ENCODE measurements around the gene KIF6.
A peak's percentile ranks its signal among the peaks of the same experiment; 100 is the strongest.

KIF6 gene

DNA sequence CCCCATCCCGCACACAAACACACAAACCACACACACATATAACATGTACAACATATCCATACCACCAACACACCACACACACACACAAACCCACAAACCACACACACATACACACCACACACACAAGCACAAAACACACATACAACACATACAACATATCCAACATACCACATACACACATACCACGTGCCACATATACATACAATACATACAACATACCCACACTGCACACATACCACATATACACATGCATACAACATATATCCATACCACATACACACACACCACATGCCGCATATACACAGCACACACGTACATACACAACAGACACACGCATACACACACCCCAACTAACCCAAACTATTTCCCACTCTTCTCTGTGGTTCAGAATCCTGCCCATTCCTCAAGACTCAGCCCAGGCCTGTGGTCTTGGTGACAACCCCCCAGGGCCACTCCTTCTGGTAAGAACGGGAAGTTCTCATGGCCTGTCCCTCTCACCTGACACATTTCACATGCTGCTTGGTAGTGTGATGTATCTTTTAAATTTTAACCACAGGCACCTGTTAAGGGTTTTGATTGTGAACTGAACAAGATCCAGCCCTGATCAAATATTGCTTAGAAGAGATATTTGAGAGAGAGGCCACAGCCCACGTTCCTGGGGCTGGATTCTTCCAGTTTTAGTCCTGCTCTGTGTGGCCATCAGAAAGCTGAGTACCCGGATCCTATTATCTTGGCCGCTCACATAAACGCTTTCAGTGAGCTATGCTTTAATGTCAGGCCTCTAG lies 346.8 kb downstream of the KIF6 start:
- no peak for DNase-seq (ENCODE audit: low read depth)

DNA sequence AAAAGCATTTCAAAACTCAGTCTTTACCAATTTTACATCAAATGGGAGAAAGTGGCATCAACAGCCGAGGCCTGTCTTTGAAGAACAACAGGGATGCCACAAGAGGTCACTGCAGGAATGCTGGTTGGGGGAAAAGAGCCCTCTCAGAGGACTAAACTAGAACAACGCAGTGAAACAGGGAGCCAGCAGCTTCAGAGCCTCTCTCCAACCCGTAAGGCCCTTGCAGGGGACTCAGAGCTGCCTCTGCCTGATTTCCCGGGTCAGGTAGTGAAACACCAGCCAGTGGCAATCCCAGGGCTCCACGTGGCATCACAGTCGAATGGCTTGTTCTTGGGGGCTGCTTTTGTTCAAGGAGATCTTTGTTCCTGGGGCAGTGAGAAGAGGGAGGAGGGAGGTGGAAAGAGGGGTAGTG lies 347.7 kb downstream of the KIF6 start:
- DNase-seq (ENCODE audit: low read depth) = no peak

DNA sequence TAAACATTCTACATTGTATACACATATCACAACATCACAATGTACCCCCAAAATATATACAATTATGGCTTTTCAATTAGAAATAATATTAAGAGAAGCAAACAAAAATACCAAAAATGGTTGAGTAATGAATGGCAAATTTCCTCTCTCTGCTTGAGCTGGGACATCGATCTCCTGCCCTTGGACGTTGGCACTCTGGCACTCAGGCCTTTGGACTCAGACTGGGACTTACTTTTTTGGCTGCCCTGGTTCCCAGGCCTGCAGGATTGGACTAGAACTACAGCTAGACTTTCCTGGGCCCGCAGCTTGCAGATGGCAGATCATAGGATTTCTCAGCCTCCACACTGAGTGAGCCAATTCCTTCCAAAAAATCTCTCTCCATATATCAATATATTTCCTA lies 349.8 kb downstream of the KIF6 start:
- no peak for DNase-seq (ENCODE audit: low read depth)

DNA sequence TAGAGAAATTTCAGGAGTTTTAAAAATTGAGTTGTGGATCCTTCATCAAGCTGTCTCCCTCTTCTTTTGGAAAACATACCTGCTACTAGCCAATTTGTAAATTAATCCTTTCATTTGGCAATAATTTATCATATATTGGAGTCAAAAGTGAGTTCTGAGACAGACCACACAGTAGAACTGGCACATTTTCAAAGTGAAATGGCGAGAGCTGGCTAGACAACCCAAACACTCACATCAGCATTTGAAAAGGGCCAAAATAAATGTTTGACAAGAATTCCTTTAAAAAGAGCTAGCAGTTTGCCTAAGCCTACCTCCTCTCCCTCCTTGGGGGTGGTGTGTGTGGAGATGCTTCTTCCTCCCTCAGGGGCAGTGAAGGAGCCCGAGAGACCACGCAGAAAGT lies 354.8 kb downstream of the KIF6 start:
- no peak for DNase-seq (ENCODE audit: low read depth)

DNA sequence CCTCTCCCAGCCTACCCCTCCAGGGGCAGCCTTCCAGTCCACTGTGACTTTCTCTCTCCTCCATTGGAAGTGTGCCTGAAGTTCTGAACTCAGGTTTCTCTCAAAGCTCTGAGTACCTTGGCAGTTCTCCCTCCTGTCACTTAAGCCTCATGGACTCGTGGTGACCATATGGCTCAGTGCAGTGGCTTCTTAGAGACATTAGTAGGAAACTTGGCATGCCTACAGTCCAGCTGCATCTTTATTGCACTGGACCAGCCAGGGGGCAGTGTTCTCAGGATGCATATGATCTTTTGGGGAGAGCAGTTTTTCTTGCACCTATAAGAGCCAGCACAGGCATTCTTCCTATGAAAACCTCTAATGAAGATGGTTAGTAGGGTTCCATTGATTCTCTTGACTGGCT lies 355.2 kb downstream of the KIF6 start:
- no peak for DNase-seq (ENCODE audit: low read depth)

DNA sequence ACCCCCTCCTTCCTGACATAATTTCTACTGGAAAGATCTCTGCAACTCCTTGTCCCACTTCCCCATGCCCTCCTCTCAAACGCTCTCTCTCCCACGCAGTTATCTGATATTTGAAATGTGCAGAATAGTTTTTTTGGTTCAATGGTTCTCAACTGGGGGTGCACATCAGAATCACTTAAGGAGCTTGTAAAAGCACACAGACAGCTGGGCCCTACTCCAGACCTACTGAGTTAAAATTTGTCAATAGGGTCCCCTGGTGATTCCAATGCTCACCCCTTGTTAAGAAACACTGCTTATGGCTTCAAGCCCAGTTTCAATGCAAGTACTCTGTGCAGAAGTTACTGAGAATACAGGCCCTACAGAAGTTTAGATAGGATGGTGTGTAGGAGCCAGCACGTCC lies 357.5 kb downstream of the KIF6 start:
- DNase-seq (ENCODE audit: low read depth) = no peak

DNA sequence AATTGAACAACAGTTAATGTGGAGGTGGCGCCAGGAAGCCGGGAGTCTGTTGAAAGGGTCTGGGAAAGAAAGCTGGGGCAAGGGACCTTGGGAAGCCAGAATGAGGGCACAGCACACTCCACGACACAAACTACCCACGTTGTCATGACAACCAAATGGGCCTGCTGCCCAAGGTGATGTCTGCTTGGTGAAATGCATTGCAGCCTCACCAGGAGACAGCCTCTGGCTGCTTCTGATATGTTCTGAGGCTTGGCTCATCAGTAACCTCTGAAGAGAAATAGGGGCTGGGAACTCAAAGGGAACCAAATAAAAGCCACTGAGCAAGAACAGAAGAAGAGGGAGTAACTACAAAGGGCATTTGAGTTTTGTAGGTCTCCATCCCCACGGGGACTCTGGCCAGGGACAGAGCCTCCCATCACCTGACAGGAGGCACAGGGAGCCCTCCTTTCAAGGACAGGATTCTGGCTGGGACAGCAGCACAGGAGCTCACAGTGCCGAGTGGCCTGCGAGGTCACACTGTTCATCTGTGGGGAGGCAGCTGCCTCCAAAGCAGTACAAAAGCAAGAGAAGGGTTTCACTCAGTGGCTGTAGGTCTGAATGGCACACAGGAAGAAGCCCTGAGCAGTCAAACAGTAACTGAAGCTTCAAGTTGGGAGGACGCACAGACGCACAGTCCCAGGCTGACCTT lies 358.1 kb downstream of the KIF6 start:
- no peak for DNase-seq (ENCODE audit: low read depth)

DNA sequence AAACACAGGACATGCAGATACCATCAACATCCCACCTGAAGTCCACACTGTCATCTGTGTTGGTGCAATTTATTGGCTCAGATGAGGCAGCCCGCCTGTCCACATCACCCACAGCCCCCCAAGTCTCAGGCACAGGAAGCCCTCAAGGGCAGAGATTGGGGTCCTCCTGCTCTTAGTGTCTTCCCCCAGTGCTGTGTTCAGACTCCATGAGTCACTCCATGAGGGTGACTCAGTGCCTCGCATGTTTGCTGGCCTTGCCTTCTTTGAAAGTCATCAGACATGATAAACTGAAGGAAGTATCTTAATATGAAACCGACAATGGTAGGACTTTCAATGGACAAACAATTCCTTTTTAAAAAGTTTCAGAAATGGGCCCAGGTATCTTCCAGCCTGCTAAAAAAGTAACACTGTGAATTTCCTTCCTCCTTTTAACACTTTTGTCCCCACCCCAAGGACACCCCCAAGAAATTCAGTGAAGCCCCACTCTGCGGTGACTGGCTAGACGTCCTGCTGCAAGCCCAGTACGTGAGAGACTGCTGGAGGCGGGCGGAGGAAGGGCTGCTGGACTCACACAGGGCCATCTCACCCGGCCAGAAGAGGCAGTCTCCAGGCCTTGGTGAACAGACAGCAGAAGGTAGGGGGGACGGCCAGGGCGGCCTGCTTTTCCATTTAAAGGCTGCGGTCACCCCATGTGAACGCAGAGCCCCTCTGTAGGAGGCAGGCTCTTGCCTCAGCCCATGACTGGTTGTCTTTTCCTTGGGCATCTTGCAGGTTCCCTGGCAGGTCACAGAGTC lies 359.7 kb downstream of the KIF6 start:
- no peak for DNase-seq (ENCODE audit: low read depth)

DNA sequence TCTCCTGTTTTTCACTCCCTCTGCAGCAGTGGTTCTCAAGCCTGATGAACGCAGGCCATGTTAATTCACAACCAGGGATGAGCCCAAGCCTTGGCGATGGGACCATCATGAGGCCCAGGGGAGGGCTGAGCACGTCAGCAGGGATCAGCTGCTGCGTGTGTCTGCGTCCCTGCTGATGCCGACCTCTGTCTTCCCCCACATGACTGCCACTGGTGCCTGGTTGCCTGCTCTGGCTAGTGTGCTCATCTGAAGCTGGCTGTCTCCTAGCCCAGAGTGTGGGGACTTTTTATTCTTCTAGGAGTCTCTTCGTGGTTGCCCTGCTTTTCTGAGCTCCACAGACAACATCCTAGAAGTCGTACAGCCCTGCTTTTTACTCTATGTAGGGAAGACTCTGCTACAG lies 361.9 kb downstream of the KIF6 start:
- DNase-seq (ENCODE audit: low read depth) = no peak

DNA sequence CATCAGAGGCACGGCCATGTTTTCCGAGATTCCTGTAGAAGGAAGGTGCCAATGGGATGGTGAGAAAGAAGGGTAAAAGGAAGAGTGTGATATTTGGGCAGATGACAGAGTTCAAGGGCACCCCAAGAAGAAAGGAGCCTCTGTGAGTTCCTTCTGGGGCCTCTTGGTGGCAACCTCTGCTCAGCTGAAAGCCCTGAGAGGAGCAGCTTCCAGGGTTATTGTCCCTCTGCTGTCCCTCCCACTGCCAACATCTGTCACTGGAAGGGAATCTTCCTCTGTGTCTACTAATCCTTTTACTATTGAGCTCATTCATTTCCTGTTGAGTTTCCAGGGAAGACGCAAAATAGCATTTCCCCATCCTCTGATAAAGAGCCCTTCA lies 362.7 kb downstream of the KIF6 start:
- no peak for DNase-seq (ENCODE audit: low read depth)

DNA sequence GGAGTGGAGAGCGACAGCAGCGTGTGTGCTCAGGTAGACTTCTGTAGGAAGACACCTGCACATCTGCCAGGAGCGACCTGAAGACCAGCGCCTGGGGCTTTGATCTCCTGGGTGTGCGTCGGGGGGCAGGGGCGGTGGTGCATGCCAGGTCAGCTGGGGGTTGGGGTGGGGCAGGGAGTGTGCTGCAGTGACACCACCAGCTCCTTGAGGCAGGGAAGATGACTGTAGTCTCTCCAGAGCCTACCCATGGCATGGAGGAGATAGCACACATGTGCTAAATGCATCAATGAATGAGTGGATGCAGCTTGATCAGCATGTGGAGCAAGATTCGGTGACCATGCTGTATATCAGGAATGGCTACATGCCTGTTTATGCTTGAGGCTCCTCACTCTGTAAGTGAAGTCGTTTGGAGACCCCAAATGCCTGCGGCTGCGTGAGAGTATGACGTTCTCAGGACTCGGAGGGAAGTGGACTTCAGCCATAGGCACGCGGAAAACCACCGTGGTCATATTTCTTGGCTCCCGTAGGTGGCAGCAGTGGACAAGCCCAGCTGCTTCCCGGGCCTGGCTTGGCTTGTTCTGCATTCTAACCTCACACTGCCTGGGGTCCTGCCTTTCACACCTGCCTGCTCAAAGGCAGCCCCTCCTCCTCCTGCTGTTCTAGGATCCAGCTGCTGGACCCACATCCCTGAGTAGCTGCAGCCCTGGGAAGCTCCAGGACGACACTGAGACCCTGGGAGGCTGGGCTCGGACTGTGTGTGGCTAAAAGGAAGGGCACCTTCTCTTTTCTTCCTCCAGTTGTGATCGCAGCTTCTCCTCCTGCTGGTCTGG lies 363.3 kb downstream of the KIF6 start:
- DNase-seq (ENCODE audit: low read depth) = peak; percentile 33

DNA sequence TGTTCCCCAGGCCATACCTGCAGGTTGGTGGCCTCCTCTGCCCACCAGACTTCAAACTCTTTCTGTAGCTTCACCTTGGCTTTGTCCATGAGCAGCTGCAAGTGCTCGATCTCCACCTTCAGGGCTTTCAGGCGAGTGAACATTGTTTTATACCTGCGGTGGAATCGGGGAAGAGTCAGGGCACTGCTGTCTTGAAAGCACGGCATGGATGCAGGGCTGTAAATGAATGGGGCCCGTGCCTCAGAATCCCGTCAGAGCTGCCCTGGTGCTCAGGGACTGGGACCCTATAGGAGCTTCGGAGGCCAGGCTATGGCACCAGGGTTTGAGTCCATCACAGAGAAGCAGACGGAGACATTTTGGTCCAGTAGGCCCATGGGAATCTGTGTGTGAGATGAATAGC lies 364.8 kb downstream of the KIF6 start:
- DNase-seq (ENCODE audit: low read depth) = no peak

DNA sequence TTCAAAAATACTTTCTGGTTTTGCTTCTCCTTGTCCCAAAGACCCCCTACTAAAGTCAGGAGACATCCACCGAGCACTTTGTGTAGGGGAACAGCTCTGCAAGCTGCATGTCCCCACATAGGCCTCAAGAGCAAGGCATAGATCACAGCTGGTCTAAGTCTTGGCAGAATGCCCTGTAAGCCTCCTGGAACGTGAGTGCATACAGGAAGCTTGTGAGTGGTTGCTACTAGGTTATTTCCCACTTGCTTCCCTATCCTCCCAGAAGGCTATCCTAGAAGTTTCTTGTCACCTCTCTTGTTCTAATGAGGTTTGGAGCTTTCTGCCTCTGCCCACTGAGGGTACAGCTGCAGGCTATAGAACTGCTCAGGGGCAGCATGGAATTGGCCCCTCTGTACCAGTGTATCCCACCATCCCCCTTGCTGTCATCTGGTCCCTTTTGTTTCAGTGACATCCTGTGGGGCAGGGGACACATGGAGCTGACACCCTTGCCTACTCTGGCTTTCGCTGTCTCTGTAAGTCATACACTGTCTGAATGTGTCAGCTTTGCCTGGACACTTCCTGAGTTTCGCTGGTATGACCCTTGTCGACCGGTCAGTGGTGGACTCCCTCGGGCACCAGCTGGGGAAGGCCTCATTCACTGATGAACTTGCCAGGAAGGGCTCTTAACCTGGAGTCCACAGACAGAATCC lies 367.1 kb downstream of the KIF6 start:
- no peak for DNase-seq (ENCODE audit: low read depth)

DNA sequence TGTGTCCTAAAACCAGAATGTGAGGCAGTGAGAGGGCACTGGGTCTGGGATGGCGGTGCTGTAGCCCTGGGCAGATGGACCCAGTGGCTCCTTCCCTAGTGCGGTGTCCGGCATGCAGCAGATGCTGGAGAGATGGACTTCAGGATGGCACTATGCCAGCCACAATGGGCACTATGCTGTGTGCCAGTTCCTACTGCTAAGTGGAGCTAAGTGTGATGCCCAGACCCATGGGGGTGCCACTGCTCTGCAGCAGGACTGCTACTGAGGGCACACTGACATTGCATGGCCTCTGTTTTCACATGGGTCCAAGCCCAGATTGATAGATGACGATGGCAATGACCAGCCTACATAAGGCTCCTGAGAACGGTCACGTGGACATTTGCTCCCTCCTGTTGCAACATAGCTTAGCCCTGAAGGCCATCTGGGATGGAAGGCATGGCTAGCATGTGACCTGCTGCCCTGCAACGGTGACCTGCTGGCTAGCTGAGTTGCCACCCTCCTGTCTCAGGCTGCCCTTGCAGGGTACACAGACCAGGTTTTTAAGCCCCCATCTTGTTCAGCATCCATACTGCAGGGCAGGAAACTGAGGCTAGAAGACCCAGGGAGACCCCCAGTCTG lies 371.4 kb downstream of the KIF6 start:
- no peak for DNase-seq (ENCODE audit: low read depth)

DNA sequence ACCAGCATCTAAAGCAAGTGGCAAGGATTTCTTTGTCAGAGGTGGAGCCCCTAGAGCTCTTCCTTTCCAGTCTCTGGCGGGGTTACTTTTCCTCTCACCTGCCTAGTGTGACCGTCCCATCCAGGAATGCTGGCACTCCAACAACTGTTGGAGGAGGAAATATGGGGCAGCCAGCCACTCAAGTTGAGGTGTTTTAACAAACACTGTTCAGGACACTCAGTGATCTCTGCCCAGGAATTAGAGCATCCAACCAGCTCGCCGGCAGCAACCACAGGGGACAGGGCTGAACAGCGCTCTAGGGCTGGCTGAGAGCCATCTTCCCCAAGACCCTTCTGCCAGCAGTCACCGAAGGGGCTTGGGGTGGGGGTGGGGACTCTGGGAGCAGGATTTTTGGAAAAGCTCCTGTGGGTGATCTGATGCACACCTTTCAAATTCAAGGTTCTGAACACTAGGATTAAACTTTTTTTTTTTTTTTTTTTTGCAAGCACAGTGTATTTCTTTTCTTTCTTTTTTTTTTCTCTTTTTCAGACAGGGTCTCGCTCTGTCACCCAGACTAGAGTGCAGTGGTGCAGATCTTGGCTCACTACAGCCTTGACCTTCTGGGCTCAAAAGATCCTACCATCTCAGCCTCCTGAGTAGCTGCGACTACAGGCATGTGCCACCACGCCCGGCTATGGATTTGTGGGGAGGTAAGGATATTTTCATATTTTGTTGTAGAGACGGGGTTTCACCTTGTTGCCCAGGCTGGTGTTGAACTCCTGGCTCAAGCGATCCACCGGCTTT lies 374.3 kb downstream of the KIF6 start:
- no peak for DNase-seq (ENCODE audit: low read depth)

DNA sequence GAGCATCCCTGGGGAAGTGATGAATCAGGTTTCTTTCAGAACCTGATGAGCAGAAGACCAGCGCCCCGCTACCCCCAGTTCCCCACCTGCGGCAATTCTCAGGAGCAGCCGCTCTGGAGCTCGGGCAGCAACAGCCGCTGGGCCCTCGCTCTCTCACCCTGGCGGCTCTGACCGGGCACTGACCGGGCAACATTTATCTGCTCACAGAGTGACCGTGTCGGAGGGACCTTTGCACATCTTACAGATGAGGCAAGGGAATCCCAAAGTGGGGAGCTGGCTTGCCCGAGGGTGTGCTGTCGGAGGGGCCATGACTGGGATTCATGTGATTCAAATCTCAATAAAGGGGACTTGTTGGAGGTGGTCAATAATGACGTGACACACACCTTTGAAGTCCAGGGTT lies 376.5 kb downstream of the KIF6 start:
- no peak for DNase-seq (ENCODE audit: low read depth)

DNA sequence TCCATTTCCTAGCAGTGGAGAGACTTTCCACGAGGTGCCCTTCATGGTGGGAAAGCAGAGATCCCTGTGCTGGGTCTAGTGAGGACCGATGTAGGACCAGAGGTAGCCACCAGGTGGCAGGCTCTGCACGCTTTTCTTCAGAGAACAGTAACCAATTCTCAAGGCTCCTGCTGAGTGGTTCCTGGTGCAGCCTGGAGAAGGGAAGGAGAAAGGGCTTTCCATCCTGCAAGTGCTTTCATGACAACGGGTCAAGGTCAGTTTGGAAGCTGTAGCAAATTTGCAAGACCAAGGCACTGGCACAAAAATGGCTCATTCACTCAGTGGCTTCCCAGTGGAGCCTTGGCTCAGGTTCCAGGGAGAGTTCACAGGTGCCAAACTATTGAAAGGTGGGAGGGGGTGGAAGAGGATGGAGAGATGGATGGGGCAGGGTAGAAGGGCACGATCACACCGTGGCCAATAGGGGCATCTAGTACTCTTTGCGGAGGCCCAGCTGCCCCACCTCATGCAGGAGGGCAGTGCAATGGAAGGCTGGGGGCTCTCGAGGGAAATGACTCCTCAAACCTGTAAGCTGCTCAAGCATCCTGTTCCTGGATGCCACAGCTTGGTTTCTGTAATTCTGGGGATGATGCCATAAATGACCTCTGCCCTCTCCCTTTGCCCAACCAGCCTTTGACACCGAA lies 377.2 kb downstream of the KIF6 start:
- DNase-seq (ENCODE audit: low read depth) = peak; percentile 48

DNA sequence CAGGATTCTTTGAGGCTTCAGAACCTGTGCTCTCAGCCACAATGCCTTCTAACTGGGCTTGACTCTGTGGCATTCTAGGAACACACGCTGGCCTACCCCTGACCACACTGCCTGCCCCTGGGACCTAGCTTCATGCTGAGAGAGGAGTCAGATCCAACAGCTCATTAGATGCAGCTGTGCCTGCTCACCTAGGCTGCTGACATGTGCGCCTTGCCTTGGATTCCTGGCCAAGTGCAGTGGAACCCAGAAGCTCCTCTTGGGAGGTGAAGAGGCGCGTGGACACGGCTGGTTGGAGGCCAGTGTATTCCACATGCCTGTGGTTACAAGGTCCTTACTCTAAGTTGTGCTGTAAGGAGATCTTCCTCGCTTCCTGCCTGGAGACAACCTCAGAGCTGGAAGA lies 378.0 kb downstream of the KIF6 start:
- no peak for DNase-seq (ENCODE audit: low read depth)

DNA sequence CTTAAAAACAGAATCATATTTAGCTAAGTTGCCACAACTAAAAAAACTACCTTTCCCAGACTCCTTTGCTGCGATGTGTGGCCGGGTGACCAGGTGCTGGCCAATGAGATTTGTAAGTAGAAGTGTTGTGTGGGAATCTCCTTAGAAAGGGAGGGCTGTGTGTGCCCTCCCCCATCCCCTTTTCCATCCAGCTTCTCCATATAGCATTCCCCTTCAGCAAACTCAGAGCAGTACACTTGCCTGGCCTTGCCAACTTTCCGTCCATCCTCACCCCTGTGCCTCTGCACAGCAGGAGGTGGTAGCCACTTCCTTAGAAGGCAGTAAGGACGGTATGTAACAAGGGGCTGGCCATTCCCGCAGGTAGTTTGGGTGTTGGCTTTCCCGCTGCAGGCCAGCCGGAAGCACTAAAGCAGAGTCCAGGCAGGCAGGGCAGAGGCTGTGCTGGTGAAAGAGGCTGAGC lies 380.4 kb downstream of the KIF6 start:
- DNase-seq (ENCODE audit: low read depth) = no peak
